Measurements from ENCODE around the gene MSMB.
"Not testable (repeated sequence)": the region's sequence is repeated elsewhere in the genome, so short reads cannot be mapped to it uniquely, and the experiment has no call there.

The MSMB gene, protein sequence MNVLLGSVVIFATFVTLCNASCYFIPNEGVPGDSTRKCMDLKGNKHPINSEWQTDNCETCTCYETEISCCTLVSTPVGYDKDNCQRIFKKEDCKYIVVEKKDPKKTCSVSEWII

DNA sequence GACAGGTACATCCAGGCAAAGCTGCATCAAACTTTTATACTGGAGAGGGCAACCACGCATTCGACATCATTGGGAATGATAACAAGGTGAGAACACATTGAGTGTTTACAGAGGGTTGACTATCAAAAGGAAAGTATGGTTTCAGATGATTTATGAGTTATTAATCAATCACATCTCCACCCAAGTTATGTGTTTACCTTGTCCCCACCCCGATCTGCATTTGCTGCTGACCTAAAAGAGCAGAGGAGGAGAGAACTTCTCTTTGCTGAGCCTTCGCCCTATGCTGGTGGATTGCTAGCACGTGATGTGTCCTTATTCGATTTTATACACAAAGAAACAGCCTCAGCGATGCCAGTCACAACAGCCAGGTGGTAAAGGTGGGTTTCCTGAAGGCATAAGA is at the start of gene MSMB:
MSMB (minus strand) TSS at position 9 of the 400 bp plus-strand sequence. CDS start 32 bp downstream, outside the sequence.
- no peak for DNase-seq

DNA sequence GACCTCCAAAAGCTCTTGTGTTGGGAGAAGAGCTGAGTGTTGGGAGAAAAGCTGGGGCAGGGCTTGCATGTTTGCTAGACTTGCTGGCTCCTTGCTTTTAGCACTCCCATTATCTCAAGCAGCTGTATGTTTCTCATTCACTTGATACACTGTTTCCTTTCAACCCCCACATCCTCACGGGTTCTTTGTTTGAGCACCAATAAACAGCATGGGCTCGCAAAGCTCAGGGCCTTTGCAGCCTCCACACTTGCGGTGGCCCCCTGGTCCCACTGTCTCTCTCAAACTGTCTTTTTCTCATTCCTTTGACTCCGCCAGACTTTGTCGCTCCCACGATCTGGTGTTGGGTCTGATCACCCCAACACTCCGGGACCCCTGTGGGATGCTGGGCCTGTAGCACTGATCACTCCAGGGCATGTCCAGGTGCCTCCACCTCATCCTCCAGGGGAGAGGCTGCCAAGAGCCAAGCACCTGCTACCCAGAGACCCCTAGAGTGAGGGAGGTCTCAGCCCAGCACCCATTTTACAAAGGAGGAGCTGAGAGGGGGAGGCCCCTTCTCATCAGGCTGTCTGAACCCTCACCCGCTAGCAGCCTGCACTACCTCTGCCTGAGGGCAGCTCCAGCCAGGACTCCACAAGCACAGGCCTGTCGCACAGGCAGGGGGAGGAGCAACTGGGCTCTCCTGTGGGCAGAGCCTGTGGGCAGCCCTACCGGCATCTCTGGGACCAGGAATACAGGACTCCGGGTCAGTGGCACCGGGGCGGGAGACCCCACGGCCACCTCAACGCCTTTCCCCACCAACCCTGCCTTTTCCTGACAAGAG is 49.1 kb upstream of the MSMB start:
- no peak for DNase-seq

GRCh38 chr10:46094197-46094500 is 48.1 kb upstream of the MSMB start:
- no peak for DNase-seq

GRCh38 chr10:46093316-46094196 is 47.5 kb upstream of the MSMB start:
- not testable (repeated sequence) for DNase-seq

DNA sequence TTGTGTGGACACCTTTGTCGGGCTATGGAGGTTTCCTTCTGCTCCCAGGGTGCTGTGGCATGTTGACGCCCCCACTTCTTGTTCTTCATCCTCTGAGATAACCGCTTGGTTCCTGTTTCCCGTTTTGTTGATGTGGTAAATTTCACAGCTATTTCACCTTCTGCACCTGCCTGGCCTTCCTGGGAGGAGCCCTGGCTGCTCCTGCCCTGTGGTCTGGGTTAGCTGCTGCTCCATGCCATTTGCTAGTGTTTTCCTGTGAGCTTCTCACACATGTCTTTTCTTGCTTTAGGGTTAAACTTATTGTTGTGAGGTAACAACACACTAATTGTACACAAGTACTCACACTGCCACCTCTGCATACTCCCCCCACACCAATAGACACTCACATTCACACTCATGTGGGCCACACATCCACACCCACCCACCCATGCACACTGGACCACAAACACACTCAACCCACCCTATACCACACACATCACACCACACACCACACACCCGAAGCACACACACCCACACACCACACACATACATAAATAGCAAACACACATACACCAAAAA is 46.5 kb upstream of the MSMB start:
- DNase-seq = peak; percentile 23

DNA sequence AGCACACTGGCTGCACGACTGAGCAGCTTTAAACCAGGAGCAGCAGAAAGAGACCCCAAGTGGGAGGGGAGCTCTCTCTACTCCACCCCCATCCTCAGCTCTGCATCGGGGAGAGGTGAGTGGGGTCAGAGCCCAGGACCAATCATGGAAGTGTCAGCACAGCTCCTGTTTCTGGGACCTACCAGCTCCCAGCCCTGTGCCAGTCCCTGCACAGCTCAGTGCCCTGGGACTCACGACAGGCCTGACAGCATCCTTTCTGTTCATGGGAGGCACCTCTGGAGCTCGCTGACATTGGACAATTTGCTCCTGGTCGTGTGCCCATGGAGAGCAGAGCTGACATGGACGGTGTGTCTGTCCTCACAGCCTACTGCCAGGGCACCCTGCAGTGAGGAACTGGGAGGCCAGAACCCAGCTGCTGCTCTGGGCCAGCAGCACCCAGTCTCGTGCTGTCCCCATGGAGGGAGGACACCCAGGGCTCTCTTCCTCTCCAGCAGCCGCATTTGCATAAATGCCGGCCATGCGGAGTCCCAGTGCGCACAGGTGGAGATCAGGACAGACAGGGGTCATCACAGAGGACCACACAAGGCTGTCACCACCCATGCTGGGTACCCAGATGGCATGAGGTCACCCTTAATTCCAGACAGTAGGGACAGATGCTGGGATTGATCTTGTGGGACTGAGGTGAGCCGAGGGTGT is 45.9 kb upstream of the MSMB start:
- DNase-seq = no peak

GRCh38 chr10:46091080-46091827 is 45.2 kb upstream of the MSMB start:
- DNase-seq = no peak

DNA sequence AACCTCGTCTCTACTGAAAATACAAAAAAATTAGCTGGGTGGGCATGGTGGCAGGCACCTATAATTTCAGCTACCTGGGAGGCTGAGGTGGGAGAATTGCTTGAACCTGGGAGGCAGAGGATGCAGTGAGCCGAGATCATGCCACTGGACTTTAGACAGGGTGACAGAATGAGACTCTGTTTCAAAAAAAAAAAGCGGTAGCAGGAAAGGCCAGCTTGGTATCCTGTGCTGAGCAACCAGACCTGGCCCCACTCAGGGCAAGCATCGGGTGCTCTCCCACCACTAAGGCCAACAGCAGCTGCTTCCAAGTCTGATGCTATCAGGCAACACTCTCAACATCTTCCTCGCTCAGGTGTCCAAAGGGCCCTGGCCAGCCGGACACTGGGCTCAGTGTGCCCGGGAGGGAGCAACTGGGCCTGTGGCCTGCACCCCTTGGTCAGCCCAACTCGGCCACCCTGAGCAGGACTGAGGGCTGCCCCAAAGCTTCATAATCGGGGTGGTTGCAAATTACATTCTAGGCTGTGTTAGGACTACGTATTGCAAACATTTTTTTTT is 44.3 kb upstream of the MSMB start:
- no peak for DNase-seq

GRCh38 chr10:46087381-46087780 is 41.3 kb upstream of the MSMB start:
- DNase-seq = not testable (repeated sequence)

DNA sequence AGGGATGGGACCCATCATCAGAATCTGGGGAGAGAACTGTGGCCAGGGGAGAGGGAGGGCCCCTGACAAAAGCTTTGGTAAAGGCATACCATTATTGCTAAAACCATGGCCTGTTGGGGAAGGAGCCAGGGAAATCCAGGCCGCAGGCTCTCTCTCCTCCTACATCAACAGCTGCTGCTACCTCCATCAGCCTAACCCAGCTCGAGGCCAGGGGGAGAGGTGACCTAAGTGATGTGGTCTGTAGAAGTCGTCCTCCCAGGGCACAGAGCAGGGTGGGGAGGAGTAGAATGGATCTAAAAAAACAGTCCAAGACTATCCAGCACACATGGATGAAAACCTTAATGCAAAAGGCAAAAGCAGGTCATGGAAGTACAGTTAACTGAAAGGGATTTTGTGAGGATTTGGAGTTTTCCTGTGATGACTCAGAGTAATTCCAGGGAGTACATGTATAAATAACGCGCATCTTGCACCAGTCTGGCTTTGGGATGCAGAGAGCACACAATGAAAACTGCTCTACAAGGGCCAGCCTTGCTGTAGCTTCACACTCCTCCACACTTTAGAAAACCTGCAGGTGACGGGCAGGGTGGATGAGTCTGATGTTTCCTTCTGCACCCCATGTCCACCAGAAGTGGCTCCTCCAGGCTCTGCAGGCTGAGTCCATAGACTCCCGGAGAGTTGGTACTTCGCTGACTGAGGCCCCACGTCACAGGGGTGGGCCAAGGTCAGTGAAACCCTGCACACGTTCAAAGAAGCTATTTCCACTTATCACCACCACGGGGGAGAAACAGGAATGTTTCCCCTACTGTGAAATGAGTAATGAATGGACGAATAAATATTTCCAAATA is 38.5 kb upstream of the MSMB start:
- no peak for DNase-seq

DNA sequence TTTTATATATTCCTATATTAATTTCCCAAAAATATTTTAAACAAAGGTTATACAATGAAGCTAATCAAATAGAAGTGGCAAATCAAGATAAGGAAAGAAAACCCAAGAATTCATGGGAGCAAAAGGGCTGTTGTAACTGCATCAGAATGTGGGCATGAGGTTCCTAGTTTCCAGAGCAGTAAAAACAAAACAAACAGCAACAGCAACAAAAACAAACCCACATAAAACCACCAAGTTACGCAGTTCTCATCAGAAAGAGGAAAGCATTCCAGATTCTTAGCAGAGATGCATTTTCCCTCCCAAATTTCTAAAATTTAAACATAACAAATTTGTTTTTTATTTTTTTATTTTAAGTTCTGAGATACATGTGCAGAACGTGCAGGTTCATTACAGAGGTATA is 34.8 kb upstream of the MSMB start:
- DNase-seq = peak; percentile 77

GRCh38 chr10:46079831-46080585 is 33.9 kb upstream of the MSMB start:
- DNase-seq = peak; percentile 76

DNA sequence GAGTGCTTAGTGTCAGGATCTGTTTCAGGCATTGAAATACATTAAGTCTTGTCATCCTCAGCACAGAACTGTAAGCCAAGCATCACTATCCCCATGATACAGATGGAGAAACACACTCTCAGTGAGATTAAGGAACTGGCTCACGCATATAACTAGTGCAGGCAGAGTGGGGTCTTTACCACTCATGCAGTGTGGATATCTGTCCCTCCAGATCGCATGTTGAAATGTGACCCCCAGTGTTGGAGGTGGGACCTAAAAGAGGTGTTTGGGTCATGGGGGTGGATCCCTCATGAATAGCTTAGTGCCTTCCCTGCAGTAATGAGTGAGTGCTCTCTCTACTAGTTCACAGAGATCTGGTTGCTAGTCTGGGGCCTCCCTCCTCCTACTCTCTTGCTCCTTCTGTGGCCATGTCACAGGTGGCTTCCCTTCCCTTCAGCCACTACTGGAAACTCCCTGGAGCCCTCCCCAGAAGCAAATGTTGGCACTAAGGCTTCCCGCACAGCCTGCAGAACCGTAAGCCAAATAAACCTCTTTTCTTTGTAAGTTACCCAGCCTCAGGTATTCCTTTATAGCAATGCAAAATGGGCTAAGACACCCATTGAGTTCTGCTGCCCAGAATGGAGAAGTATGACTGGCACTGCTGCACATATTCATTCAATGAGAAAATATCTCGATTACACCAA is 31.8 kb upstream of the MSMB start:
- peak; percentile 35 for DNase-seq

DNA sequence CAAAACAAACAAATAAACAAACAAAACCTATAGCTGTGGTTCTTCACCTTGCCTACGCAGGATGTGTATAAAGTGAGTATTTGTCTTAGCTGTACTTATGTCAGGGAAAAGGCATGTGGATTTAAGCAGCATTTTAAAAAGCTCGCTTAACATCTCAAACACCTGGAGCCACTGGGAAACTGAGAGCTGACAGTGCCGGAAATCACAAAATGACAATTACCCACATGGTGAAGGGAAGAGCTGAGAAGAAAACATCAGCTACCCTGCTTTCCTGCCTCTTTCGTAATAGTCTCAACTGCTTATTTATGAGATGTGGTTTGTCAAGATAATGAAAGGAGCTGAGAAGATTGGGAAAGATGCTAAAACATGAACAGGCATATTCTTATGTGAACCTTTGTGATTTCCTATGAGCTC is 31.1 kb upstream of the MSMB start:
- peak; percentile 79 for DNase-seq

- no peak for DNase-seq
Measured at GRCh38 chr10:46075869-46076268, 29.8 kb upstream of the MSMB start.

DNA sequence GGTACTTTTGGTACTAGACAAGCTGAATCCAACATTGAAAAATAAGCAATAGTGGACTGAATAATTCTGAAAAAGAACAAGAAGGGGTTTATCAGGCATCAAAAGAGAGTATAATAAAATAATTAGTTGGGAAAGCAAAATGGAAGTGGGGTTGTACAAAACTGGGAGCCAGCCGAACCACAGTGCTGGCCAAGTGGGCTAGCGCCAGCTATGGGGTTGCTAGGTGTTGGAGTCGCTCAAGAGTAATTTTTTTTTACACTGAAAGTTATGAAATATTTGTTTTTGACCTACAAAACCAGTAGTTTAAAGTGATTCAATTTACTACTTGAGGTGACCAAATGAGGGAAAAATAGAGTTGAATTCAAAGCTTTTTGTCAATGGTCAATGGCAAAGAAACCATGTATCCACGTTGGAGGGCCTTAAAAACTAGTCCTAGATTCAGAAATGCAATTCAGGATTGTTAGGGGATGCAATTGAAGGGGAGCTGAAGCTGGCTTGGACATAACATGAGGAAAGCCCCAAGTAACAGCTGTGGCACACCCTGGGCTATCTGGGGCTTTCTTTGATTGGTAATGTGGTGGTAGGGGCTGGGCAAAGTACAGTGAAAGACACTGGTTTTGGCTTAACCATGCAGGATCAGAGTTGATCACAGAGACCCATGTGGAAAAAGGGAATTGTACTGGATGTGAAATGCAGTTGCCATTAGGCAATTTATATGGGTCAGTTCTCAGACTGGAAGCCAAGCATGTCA is 28.3 kb upstream of the MSMB start:
- DNase-seq = no peak

GRCh38 chr10:46073564-46073963 is 27.5 kb upstream of the MSMB start:
- DNase-seq = no peak

DNA sequence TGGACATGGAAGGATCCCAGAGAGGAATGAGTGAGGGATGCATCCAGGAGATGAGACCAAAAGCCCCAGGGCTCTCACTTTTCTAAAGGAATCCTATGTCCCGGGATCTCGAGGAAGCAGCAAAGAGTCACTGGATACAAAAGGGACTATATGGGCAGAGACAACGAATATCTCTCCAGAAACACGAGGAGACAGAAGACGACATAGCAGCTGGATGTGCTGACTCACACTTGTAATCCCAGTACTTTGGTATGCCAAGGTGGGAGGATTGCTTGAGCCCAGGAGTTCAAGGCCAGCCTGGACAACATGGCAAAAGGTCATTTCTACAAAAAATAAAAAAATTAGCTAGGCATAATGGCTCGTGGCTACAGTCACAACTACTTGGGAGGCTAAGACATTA is 24.7 kb upstream of the MSMB start:
- no peak for DNase-seq
